NCI-H446 treated with DMSO at 0.1 percent for 48 hours (cell line): ENCODE measurements around the gene SPEF2.
"Not testable (repeated sequence)": the region's sequence is repeated elsewhere in the genome, so short reads cannot be mapped to it uniquely, and the experiment has no call there.

Source experiments
- DNase-seq: peaks from one replicate; lab custom pipeline; 2025; lab: John Stamatoyannopoulos, UW

Gene SPEF2

GRCh38 chr5:35659556-35659955 is 41.9 kb downstream of the SPEF2 start:
- no peak for DNase-seq

GRCh38 chr5:35660451-35660850 is 42.8 kb downstream of the SPEF2 start:
- no peak for DNase-seq

- DNase-seq, result no peak
Measured at GRCh38 chr5:35664584-35664983, 46.9 kb downstream of the SPEF2 start.

GRCh38 chr5:35665096-35665495 is 47.4 kb downstream of the SPEF2 start:
- no peak for DNase-seq

- DNase-seq, result no peak
Measured at GRCh38 chr5:35668319-35668718, 50.7 kb downstream of the SPEF2 start.

GRCh38 chr5:35668794-35669193 is 51.1 kb downstream of the SPEF2 start:
- DNase-seq, result no peak

GRCh38 chr5:35671541-35672295 is 54.1 kb downstream of the SPEF2 start:
- DNase-seq, result no peak

- not testable (repeated sequence) for DNase-seq
Measured at GRCh38 chr5:35672296-35672655, 54.6 kb downstream of the SPEF2 start.

- no peak for DNase-seq
Measured at GRCh38 chr5:35672995-35673394, 55.3 kb downstream of the SPEF2 start.

- DNase-seq, result no peak
Measured at GRCh38 chr5:35674049-35674448, 56.4 kb downstream of the SPEF2 start.

- DNase-seq, result no peak
Measured at GRCh38 chr5:35675392-35675791, 57.7 kb downstream of the SPEF2 start.

- no peak for DNase-seq
Measured at GRCh38 chr5:35677878-35678277, 60.2 kb downstream of the SPEF2 start.

GRCh38 chr5:35678661-35679060 is 61.0 kb downstream of the SPEF2 start:
- no peak for DNase-seq

- no peak for DNase-seq
Measured at GRCh38 chr5:35679357-35679756, 61.7 kb downstream of the SPEF2 start.

GRCh38 chr5:35681911-35682310 is 64.2 kb downstream of the SPEF2 start:
- DNase-seq, result no peak

- no peak for DNase-seq
Measured at GRCh38 chr5:35683466-35683865, 65.8 kb downstream of the SPEF2 start.

- no peak for DNase-seq
Measured at GRCh38 chr5:35685161-35685560, 67.5 kb downstream of the SPEF2 start.

GRCh38 chr5:35687961-35688360 is 70.3 kb downstream of the SPEF2 start:
- DNase-seq, result no peak

- DNase-seq, result no peak
Measured at GRCh38 chr5:35694481-35694880, 76.8 kb downstream of the SPEF2 start.

- no peak for DNase-seq
Measured at GRCh38 chr5:35698047-35698808, 80.6 kb downstream of the SPEF2 start.

- no peak for DNase-seq
Measured at GRCh38 chr5:35707659-35708058, 90.0 kb downstream of the SPEF2 start.

- no peak for DNase-seq
Measured at GRCh38 chr5:35709688-35710087, 92.0 kb downstream of the SPEF2 start.

GRCh38 chr5:35717718-35718117 is 100.1 kb downstream of the SPEF2 start:
- no peak for DNase-seq

- DNase-seq, result no peak
Measured at GRCh38 chr5:35735718-35736117, 118.1 kb downstream of the SPEF2 start.
